ENCODE data around the gene GULP1.

Gene GULP1

DNA sequence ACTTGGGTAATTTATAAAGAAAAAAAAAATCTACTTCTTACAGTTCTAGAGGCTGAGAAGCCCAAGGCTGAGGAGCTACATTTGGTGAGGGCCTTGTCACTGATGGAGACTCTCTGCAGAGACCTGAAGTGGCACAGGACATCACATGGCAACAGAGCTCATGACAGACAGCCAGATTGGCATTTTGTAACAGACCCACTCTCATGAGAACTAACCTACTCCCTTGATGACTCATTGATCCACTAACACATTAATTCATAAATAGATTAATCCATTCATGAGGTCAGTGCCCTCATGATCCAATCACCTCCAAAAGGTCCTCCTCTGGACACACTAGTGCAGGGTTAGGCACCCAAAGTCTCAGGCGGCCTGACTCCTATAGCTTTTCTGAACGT is 318.4 kb downstream of the GULP1 start:
- no peak for DNase-seq

DNA sequence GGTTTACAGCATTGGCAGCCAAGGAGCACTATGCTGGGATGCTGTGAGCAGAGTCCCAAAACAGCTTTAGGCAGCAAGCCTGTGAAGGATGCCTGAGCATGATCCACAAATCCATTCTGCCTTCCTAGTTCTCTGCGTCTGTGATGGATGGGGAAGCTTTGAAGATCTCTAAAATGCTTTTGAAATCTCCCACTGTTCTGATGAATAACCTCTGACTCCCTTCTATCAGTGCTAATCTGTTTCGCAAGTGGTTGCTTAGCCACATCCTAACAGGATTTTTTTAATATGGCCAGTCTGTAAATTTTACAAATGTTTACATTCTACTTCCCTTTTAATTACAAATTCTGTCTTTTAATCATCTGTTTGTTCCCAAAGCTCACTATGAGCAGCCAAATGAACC is 319.2 kb downstream of the GULP1 start:
- no peak for DNase-seq

DNA sequence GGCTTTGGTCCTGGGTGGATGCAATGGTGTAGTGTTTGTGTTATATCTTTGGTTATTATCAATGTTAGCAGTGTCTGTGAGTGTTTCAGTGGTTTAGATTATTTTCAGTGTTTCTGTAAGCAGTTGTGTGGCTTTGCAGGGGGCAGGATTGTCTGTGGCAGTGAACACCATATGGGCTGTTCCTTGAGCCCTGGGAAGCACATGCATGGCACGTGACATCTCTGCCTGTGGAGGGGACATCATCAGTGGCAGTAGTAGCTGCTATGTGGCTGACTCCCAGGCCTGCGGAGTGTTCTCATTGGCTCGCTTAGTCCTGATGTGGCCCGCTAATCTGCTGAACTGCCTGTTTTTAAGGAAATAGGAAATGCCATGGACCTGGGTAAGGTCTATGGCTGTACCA is 327.5 kb downstream of the GULP1 start:
- DNase-seq = no peak

DNA sequence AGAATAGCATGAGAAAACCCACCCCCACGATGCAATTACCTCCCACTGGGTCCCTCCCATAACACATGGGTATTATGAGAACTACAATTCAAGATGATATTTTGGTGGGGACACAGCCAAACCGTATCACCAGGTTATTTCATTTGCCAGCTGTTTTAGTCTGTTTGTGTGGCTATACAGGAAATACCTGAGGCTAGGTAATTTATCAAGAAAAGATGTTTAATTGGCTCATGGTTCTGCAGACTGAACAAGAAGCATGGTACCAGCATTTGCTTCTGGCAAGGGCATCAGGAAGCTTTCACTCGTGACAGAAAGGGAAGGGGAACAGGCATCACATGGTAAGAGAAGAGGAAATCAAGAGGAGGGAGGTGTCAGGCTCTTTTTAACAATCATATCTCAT is 329.2 kb downstream of the GULP1 start:
- no peak for DNase-seq

DNA sequence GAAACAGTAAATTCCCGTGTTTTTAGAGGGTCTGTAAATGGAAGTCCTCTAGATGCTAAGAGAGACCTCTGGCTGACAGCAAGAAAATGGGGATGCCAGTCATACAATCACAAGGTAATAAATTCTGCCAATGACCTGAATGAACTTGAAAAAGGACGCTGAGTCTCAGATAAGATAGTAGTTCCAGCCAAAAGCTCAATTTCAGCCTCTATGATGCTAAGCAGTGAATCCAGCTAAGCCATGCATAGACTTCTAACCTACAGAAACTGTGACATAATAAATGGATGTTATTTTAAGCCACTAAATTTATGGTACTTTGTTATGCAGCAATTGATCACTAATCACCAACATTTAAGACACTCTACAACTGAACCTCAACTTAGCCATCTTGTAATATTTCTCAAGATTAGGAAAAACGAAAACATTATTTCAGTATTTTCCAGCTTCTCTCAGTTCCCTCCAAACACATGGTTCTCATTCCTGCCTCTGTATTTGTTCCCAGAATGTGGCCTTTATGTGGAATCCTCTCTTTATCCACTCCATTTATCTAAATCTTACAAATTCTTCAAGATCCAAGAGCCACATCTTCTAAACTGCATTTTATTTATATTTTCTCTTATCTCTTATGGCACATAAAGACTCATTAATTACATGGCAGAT is 331.1 kb downstream of the GULP1 start:
- DNase-seq = no peak

DNA sequence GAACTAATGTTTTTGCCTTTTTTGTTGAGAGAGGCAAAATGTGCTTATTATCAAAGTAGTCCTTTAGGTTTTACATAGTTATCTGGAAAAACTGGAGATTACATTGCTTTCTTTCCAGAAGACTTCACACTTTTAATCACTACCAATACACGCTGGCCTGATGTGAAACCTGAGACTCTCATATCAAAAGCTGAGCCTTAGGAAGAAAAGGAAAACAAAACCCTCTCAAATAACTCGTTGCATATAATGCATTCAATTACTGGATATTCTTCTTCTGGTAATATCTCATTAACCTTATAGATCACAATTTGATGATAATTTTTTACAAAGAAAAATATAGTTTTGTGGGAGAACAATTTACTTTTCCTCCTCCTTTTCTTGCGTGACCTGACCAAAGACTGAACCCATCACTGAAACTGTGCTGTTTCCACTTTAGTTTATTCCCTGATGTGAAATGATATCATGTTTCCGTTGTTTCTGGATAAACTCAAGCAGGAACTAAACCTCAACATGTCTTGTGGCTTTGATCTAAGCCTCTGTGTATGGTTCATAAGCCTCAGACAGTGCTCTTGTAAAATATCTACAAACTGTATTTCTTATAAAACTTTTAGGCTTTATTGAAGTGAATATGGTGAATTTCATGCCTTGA is 332.4 kb downstream of the GULP1 start:
- no peak for DNase-seq

DNA sequence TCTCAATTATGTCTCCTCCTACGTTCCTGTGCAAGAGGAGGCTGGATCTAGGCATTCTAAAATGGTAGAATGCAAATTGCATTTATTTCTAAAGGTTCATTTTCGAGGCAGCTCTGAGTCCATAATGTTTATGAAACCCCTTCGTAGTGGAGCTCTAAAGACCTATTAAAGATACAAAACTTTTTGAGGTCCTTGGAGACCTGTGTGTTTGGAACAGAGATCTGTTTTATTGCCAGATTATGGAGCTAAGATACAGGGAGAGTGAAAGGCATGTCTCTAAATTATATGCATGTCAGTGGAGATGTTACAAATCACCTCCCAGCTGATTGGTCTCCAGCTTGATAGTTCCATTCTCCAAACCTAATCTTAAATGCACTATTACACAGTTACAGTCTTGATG is 335.8 kb downstream of the GULP1 start:
- no peak for DNase-seq

DNA sequence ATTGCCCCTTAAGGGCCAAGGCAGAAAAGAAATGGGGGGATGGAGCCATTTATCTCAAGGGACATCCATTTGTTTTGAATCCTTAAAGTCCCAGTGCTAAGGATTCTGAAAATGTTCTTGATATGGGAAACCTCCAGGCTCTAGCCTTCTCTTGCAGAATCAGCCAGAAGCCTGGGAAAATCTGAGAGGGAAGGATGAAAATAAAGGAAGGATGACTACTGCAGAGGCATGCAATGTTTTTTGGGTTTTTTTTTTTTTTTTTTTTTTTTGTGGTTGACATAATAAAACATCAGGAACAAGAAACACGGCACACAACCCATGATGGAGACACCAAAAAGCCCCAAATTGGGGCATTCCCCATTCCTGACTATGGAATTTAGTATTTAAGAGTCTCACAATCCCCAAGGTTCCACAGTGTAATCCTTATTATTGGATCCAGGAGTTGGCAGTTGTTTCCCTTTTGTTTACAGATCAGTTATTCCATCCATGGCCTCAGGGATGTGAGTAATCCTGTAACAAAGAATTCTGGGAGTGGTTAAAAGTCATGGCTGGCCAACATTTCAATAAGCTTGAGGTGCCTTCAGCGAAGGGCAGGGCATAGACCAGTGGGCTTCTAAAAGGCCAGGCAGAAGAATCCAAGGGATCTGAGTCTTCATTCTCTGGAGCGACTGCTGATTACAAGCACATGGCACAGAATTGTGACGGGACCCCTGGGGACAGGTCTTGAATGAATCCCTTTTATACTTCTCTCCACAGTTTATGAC is 337.5 kb downstream of the GULP1 start:
- DNase-seq = no peak

DNA sequence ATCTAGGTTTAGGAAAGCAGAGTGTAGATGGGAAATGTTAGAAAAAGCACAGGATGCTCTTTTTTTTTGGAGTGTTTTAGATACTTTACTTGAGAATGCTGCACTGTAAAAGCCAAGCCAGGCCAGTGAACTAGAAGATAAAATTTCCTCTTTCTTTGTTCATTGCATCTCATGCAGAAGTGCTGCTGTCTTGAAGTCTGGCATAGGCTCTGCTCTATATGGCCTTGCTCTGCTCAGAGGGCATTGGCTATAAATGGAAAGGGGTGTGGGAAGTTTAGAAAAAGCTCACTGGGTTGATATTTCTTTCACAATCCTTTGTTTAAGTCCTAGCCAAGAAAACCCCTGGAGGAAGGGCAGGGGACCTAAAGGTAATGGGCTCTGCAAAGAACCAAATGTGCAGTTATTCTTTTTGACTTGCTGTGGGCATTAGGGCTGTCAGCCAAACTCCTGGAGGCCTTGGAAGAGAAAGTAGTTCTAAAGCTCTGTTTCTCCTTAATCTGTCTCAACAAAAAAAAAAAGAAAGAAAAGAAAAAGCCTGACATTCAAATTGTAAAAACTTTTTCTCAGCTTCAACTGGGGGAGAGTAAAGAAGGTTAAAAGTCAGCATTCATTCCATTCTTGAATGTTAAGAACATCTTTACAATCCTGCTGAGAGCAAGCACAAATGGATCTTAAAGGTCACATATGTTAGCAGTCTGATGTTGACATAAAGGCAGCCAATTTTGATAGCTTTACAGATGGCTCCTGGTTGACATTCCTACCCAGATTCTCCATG is 338.3 kb downstream of the GULP1 start:
- no peak for DNase-seq

DNA sequence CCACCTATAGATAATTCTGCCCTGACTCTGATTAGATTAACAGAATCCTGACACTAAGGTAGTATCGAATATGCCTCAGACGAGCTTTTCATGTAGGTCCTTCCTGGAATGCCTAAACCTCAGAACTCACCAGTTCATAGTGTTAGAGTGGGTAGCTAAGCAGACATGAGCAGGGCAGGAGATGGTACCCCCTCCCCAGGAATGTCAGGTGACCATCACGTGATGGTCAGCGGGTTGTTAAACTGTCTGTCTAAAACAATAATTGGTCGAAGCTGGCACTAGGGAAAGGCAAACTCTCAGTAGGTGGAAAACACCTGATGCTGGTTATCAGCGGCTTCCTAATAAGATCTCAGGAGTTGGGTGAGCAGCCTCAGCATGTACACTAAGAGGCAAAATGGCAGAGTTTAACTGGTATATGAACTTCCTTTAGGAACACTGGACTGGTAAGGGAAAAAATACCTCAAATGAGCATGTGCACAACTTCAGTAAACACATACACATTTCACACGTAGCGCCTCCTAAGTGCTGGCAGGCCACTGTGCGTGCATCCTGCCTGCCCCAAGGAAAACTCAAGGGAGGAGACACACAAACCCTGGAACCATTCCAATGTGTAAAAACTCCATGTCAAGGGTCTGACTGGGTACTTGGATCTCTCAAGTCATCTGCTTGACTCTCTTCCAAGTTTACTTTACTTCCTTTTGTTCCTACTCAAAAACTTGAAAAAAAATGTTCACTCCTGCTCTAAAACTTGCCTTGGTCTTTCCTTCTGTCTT is 339.5 kb downstream of the GULP1 start:
- DNase-seq = no peak

DNA sequence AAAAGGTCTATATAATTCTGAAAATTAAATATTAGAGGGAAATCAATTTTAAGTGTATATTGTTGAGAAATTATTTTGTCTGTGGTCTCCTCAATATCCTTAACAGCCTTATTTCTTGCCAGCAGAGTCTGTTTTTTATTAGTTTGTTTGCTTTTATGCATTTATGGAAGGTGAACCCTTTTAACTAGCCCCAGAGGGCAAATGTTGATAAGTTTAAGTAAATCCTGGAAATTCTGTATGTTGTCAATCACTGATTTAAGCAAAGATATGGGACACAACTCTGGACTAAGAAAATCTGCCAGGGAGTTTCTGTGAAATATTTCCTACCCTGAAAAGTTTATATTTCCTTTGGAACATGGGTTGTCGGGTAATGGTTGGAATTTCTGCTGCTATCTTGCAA is 343.0 kb downstream of the GULP1 start:
- no peak for DNase-seq
